NB4 (cell line): ENCODE data around the gene FSIP1.

Experiments used
- DNase-seq: peaks from one replicate; pipeline ENCODE4 v3.0.0; 2010; ENCODE audit warnings: low read depth
- H3K4me3 ChIP-seq: one replicate; pipeline ENCODE4 v1.5.1; 2011; ENCODE audit warnings: mild to moderate bottlenecking, low read depth, low read length, moderate library complexity
- MYC ChIP-seq: IDR thresholded peaks from 2 replicates; pipeline ENCODE4 v1.6.1; 2011; ENCODE audit warnings: low read depth, low read length
- POLR2A ChIP-seq: IDR thresholded peaks from 2 replicates; pipeline ENCODE4 v1.6.1; 2011; ENCODE audit warnings: mild to moderate bottlenecking; ENCODE audit not compliant: insufficient read length; ENCODE audit errors: extremely low read depth
- TF ChIP-seq, protein P1 (sequence below): IDR thresholded peaks from one replicate; pipeline ENCODE4 v1.5.1; 2012; ENCODE audit warnings: low read depth, low read length
- TF ChIP-seq, protein P2 (sequence below): IDR thresholded peaks from 2 replicates; pipeline ENCODE4 v1.6.1; 2011; ENCODE audit warnings: low read depth, low read length

Gene FSIP1

DNA sequence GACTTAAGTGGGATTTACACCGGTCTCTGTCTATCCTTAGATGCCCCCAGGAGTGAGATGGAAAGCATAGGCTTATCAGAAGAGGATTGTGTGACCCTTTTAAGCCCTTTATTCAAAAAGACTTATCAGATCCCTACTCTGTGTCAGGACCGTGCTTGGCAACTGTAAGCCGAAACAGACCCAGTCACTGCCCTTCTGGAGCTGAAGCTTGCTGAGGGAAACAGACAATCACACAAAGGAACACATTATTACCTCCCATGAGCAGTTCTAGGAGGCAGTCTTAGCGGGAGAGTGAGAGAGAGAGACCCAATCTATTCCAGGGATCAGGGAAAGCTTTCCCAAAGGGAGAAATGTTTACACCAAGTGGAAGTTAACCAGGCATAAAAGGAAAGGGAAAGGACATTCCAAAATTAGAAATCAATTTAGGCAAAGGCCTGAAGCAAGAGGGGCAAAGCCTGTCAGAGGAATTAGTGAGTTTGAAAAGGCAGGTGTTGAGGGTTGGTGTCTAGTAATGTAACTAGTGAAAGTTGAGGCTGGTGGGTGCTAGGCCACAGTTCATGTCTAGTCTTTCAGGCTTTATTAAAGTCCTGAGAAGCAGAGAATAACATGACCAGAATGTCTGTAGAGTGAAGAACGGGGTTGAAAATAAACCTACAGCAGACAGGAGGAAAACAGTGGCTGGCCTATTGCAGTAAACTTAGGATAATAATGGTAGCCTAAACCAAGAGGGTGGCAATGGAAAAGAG is 115.1 kb downstream of the FSIP1 start:
- DNase-seq, result no peak
- H3K4me3 ChIP-seq, result no peak overlapping the region
- TF ChIP-seq, protein P1, sequence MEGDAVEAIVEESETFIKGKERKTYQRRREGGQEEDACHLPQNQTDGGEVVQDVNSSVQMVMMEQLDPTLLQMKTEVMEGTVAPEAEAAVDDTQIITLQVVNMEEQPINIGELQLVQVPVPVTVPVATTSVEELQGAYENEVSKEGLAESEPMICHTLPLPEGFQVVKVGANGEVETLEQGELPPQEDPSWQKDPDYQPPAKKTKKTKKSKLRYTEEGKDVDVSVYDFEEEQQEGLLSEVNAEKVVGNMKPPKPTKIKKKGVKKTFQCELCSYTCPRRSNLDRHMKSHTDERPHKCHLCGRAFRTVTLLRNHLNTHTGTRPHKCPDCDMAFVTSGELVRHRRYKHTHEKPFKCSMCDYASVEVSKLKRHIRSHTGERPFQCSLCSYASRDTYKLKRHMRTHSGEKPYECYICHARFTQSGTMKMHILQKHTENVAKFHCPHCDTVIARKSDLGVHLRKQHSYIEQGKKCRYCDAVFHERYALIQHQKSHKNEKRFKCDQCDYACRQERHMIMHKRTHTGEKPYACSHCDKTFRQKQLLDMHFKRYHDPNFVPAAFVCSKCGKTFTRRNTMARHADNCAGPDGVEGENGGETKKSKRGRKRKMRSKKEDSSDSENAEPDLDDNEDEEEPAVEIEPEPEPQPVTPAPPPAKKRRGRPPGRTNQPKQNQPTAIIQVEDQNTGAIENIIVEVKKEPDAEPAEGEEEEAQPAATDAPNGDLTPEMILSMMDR, result no peak
- TF ChIP-seq, protein P2, sequence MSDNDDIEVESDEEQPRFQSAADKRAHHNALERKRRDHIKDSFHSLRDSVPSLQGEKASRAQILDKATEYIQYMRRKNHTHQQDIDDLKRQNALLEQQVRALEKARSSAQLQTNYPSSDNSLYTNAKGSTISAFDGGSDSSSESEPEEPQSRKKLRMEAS, result no peak
- no peak for TF ChIP-seq POLR2A

DNA sequence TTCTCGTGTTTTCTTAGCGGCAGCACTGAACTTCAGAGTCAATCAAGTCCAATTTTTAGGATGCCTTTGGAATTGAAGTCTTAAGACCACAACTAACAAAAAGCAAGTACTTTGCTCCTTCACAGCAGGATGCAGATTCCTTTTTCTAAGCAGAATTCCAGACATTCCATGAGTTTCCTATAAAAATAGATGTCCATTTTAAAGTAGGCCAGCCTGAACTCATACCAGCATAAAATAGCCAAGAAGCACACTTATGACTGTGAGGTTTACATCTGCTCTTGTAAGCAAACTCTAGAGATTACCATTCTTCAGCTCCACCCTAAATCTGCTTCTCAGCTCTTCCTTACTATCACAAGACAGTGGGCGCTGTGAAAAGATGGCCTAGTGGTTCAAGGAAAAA is 116.0 kb downstream of the FSIP1 start:
- TF ChIP-seq POLR2A (no peak), MYC (no peak)
- TF ChIP-seq, protein P2, result no peak
- no peak for DNase-seq

DNA sequence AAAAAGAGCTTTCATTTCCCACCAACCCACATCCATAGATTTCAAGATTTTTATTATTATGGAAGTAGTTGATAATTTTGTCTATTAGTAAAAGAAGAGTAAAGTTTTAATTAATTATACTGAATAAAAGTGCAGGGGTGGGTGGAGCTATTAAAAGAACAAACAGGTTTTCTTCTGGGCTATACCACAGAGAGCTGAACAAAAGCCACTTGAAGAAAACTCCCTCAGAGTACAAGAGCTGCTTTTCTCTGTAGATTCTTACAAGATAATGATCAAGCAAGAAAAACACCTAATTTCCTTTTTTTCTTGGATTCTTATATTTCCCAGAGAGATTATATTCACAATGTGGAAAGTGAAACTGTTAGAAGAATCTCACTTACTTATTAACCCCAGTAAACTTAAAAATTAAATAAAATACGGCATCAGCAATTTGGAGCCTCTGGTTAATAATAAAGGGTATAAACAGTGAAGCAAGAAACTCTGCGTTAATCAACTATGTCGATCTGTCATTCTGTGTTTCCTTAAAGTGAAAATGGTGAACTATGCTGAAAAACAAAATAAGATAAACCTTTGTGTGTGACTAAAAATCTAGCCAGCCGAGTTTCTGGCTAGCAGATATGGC is 116.9 kb downstream of the FSIP1 start:
- no peak for DNase-seq
- TF ChIP-seq MYC (no peak), POLR2A (no peak)
- TF ChIP-seq, protein P1, result no peak
- TF ChIP-seq, protein P2, result no peak
- no peak overlapping the region for H3K4me3 ChIP-seq

More for the DNA sequence above, 116.0 kb downstream of the FSIP1 start:
- no peak overlapping the region for H3K4me3 ChIP-seq

DNA sequence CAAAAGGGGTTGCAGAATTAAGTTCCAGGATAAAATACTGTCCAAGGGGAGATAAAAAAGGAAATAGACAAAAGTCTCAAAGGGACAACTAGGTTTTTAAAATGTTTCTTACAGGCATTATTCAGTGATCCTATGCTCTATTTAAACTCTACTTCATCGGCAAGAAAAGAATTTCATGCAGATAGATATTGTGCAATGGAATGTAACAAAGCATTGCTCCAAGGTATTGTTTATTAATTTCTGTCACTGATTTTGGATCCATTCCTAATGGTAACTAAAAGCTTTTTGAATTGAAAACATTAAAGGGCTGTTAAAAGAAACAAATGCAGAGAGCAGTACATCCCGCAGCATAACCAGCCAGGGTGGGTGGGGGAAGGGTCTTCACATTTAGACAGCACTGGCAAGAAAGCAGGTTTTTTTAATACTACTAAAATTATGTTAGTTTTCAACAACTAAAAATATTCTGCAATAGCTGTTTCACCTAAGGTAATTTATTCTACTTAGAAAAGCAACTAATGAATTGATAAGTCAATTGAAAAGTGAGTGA is 118.9 kb downstream of the FSIP1 start:
- no peak overlapping the region for H3K4me3 ChIP-seq
- no peak for DNase-seq
- TF ChIP-seq POLR2A, result no peak
- TF ChIP-seq MYC, result no peak
- TF ChIP-seq, protein P1, result no peak
- TF ChIP-seq, protein P2, result no peak

DNA sequence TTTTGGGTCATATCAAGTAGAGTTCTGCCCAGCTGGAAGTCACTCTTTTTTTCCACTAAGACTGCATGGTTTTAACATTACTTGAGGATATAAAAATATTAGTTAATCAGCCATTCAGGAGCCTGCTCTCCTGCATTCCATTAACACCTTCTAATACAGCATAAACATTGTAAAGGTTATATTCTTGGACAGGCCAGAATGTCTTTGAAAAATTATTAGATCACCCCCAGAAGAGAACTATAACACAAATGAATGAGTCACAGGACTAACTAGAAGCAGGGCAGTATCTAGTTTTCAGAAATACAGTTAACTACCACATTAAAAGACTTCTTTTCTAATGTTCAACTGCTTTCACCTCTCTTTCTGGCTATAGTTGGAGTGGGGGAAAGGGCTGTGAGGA is 120.9 kb downstream of the FSIP1 start:
- DNase-seq, result no peak
- no peak overlapping the region for H3K4me3 ChIP-seq
- TF ChIP-seq, protein P1, result no peak
- TF ChIP-seq, protein P2, result no peak
- TF ChIP-seq MYC (no peak), POLR2A (no peak)

- DNase-seq, result no peak
- no peak for TF ChIP-seq MYC
- TF ChIP-seq, protein P2, result no peak
- TF ChIP-seq, protein P1, result no peak
- no peak for TF ChIP-seq POLR2A
- H3K4me3 ChIP-seq, result no peak overlapping the region
Measured at GRCh38 chr15:39658740-39659139, 123.9 kb downstream of the FSIP1 start.
